ENCODE results near the gene FGF12. TPM values are rescaled to one million over a fixed set of nuclear protein-coding genes. Genes with fewer than 3 reads are reported as not detected.
A peak's percentile ranks its signal among the peaks of the same experiment; 100 is the strongest.

Gene FGF12
- total RNA-seq, 1 donor from 2014 or later, result 7.0 TPM

DNA sequence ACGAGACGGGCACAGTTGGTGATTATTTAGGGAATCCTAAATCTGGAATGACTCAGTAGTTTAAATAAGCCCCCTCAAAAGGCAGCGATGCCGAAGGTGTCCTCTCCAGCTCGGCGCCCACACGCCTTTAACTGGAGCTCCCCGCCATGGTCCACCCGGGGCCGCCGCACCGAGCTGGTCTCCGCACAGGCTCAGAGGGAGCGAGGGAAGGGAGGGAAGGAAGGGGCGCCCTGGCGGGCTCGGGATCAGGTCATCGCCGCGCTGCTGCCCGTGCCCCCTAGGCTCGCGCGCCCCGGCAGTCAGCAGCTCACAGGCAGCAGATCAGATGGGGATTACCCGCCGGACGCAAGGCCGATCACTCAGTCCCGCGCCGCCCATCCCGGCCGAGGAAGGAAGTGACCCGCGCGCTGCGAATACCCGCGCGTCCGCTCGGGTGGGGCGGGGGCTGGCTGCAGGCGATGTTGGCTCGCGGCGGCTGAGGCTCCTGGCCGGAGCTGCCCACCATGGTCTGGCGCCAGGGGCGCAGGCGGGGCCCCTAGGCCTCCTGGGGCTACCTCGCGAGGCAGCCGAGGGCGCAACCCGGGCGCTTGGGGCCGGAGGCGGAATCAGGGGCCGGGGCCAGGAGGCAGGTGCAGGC, 318.0 kb downstream of the FGF12 start:
- Histone ChIP-seq H3K4me1 (peaks cover 9% of the 10 kb centered on the region), H3K36me3 (no peaks in the 10 kb centered on the region), H4K20me1 (ENCODE audit: low read depth) (peaks cover 6% of the 10 kb centered on the region), H2AFZ (replicated peaks) (peak overlapping the region; percentile 97), H3K4me2 (peak overlapping the region; percentile 87), H3K4me3 (peak overlapping the region; percentile 52), H3K79me2 (ENCODE audit: low read depth) (no peaks in the 10 kb centered on the region), H3K27me3 (peaks cover 69% of the 10 kb centered on the region), H3F3A (ENCODE audit: low read depth) (peaks cover 17% of the 10 kb centered on the region), H3K27ac (no peak overlapping the region), H3K9ac (no peak overlapping the region), H3K9me3 (ENCODE audit: low read depth) (no peaks in the 10 kb centered on the region)
- Mint-ChIP-seq H3K27ac (peak overlapping the region; percentile 72), H3K4me3 (peak overlapping the region; percentile 99), H3K27me3 (ENCODE audit: insufficient read depth, low read depth) (peaks cover 14% of the 10 kb centered on the region), H3K4me1 (peaks cover 44% of the 10 kb centered on the region), H3K9me3 (no peaks in the 10 kb centered on the region), H3K36me3 (peaks cover 19% of the 10 kb centered on the region)
- DNase-seq (ENCODE audit: low spot score), result peak; percentile 83
- TF ChIP-seq, protein P1, sequence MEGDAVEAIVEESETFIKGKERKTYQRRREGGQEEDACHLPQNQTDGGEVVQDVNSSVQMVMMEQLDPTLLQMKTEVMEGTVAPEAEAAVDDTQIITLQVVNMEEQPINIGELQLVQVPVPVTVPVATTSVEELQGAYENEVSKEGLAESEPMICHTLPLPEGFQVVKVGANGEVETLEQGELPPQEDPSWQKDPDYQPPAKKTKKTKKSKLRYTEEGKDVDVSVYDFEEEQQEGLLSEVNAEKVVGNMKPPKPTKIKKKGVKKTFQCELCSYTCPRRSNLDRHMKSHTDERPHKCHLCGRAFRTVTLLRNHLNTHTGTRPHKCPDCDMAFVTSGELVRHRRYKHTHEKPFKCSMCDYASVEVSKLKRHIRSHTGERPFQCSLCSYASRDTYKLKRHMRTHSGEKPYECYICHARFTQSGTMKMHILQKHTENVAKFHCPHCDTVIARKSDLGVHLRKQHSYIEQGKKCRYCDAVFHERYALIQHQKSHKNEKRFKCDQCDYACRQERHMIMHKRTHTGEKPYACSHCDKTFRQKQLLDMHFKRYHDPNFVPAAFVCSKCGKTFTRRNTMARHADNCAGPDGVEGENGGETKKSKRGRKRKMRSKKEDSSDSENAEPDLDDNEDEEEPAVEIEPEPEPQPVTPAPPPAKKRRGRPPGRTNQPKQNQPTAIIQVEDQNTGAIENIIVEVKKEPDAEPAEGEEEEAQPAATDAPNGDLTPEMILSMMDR (IDR thresholded peaks at IDR 0.05), result no peak
- TF ChIP-seq EZH2phosphoT487 (IDR thresholded peaks at IDR 0.05), result no peak
- TF ChIP-seq EZH2 (IDR thresholded peaks at IDR 0.05), result no peak

DNA sequence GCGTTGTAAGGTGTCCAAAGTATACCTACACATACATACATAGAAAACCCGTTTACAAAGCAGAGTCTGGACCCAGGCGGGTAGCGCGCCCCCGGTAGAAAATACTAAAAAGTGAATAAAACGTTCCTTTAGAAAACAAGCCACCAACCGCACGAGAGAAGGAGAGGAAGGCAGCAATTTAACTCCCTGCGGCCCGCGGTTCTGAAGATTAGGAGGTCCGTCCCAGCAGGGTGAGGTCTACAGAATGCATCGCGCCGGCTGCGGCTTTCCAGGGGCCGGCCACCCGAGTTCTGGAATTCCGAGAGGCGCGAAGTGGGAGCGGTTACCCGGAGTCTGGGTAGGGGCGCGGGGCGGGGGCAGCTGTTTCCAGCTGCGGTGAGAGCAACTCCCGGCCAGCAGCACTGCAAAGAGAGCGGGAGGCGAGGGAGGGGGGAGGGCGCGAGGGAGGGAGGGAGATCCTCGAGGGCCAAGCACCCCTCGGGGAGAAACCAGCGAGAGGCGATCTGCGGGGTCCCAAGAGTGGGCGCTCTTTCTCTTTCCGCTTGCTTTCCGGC, 318.6 kb downstream of the FGF12 start:
- H3K4me3 Mint-ChIP-seq, result peak overlapping the region; percentile 99

DNA sequence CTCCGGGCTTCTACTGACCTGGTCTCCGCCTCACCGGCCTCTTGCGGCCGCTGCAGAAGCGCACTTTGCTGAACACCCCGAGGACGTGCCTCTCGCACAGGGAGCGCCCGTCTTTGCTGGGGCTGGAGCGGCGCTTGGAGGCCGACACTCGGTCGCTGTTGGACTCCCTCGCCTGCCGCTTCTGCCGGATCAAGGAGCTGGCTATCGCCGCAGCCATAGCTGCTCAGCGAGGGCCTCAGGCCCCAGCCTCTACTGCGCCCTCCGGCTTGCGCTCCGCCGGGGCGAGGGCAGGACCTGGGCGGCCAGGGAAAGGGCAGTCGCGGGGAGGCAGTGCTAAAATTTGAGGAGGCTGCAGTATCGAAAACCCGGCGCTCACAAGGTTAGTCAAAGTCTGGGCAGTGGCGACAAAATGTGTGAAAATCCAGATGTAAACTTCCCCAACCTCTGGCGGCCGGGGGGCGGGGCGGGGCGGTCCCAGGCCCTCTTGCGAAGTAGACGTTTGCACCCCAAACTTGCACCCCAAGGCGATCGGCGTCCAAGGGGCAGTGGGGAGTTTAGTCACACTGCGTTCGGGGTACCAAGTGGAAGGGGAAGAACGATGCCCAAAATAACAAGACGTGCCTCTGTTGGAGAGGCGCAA, 319.2 kb downstream of the FGF12 start:
- H3K4me1 ChIP-seq, result peaks cover 9% of the 10 kb centered on the region
- Mint-ChIP-seq H3K4me3 (peak overlapping the region; percentile 99), H3K27ac (peak overlapping the region; percentile 91), H3K36me3 (peaks cover 26% of the 10 kb centered on the region), H3K9me3 (peaks cover 3% of the 10 kb centered on the region), H3K4me1 (peaks cover 42% of the 10 kb centered on the region), H3K27me3 (ENCODE audit: insufficient read depth, low read depth) (peaks cover 14% of the 10 kb centered on the region)
- peak; percentile 73 for DNase-seq (ENCODE audit: low spot score)
- H3K4me2 ChIP-seq, result peak overlapping the region; percentile 87
- H3K79me2 ChIP-seq (ENCODE audit: low read depth), result no peaks in the 10 kb centered on the region
- H3K27me3 ChIP-seq, result peaks cover 69% of the 10 kb centered on the region
- no peaks in the 10 kb centered on the region for H3K36me3 ChIP-seq
- no peaks in the 10 kb centered on the region for H3K9me3 ChIP-seq (ENCODE audit: low read depth)
- no peak overlapping the region for H3K27ac ChIP-seq
- TF ChIP-seq, protein P1 (IDR thresholded peaks at IDR 0.05), result no peak
- TF ChIP-seq EZH2phosphoT487 (IDR thresholded peaks at IDR 0.05) (peak; percentile 45), EZH2 (IDR thresholded peaks at IDR 0.05) (peak; percentile 29)
- H3K9ac ChIP-seq, result no peak overlapping the region
- H4K20me1 ChIP-seq (ENCODE audit: low read depth), result peaks cover 6% of the 10 kb centered on the region
- H3K4me3 ChIP-seq, result peak overlapping the region; percentile 52
- H2AFZ ChIP-seq (replicated peaks), result peak overlapping the region; percentile 97
- H3F3A ChIP-seq (ENCODE audit: low read depth), result peaks cover 17% of the 10 kb centered on the region

More for the DNA sequence above, 318.6 kb downstream of the FGF12 start:
- peaks cover 44% of the 10 kb centered on the region for H3K4me1 Mint-ChIP-seq
- Histone ChIP-seq H3K4me3 (peak overlapping the region; percentile 52), H3K36me3 (no peaks in the 10 kb centered on the region), H3K27ac (no peak overlapping the region), H3K4me2 (peak overlapping the region; percentile 87), H3K79me2 (ENCODE audit: low read depth) (no peaks in the 10 kb centered on the region), H3K4me1 (peaks cover 9% of the 10 kb centered on the region), H3K27me3 (peaks cover 69% of the 10 kb centered on the region), H4K20me1 (ENCODE audit: low read depth) (peaks cover 6% of the 10 kb centered on the region), H3K9ac (no peak overlapping the region), H2AFZ (replicated peaks) (peak overlapping the region; percentile 97), H3K9me3 (ENCODE audit: low read depth) (no peaks in the 10 kb centered on the region), H3F3A (ENCODE audit: low read depth) (peaks cover 17% of the 10 kb centered on the region)
- peaks cover 22% of the 10 kb centered on the region for H3K36me3 Mint-ChIP-seq
- peak; percentile 60 for DNase-seq (ENCODE audit: low spot score)
- TF ChIP-seq EZH2phosphoT487 (IDR thresholded peaks at IDR 0.05) (peak; percentile 37), EZH2 (IDR thresholded peaks at IDR 0.05) (no peak)
- TF ChIP-seq, protein P1 (IDR thresholded peaks at IDR 0.05), result no peak
- H3K27me3 Mint-ChIP-seq (ENCODE audit: insufficient read depth, low read depth), result peaks cover 14% of the 10 kb centered on the region
- peak overlapping the region; percentile 91 for H3K27ac Mint-ChIP-seq
- peaks cover 3% of the 10 kb centered on the region for H3K9me3 Mint-ChIP-seq
